Measurements from ENCODE around the gene ADAM15.

The ADAM15 gene

DNA sequence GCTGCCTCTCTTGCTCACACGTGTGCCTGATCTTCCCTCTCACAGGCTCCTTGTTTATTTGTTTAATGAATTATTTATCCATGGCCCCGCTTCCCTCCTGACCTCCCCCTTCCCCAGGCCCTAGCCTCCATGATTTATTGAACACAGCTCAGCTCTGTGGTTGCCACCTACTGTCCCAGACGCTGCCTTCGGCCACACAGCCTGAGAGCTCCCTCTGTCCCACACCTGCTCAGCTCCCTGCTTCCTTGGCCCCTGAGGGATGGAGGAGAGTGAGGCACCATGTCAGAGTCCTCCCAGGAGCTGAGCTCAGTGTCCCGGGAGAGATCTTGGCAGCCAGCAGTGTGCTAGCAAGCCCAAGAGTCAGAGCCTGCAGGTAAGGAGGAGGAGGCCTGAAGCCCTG is 24.4 kb downstream of the ADAM15 start (continued):
- TF ChIP-seq ZBTB11 (tag by site-specific recombination; conservative IDR thresholded peaks at IDR 0.05; ENCODE audit: low read depth) (no peak), ZNF785 (tag by site-specific recombination; IDR thresholded peaks at IDR 0.05) (no peak), ZBTB7A (tag by site-specific recombination; IDR thresholded peaks at IDR 0.05; ENCODE audit: low read depth) (no peak), ZNF707 (tag by site-specific recombination; IDR thresholded peaks at IDR 0.05) (no peak), ZNF202 (tag by site-specific recombination; IDR thresholded peaks at IDR 0.05; ENCODE audit: borderline replicate concordance) (no peak), KLF10 (tag by site-specific recombination; IDR thresholded peaks at IDR 0.05) (no peak), ZNF544 (tag by site-specific recombination; IDR thresholded peaks at IDR 0.05) (no peak), ZNF292 (tag by site-specific recombination; IDR thresholded peaks at IDR 0.05; ENCODE audit: borderline replicate concordance, low read depth) (no peak), ZNF558 (tag by site-specific recombination; IDR thresholded peaks at IDR 0.05) (no peak), GLIS1 (tag by site-specific recombination; IDR thresholded peaks at IDR 0.05) (peak; percentile 86), HIC1 (tag by site-specific recombination; IDR thresholded peaks at IDR 0.05) (no peak), ZNF366 (tag by site-specific recombination; conservative IDR thresholded peaks at IDR 0.05) (peak; percentile 41; the same call in 1 of the 2 replicates), PATZ1 (tag by site-specific recombination; IDR thresholded peaks at IDR 0.05) (peak; percentile 53; the same call in 1 of the 2 replicates), ZNF391 (tag by site-specific recombination; IDR thresholded peaks at IDR 0.05; ENCODE audit: borderline replicate concordance, low read depth) (no peak), ZFHX2 (tag by site-specific recombination; conservative IDR thresholded peaks at IDR 0.05) (0 out of 2 replicates have a peak, but pooled peaks have one; percentile 7), FEZF1 (tag by site-specific recombination; IDR thresholded peaks at IDR 0.05) (no peak), ZNF777 (tag by site-specific recombination; IDR thresholded peaks at IDR 0.05; ENCODE audit: borderline replicate concordance) (no peak), ZNF155 (tag by site-specific recombination; IDR thresholded peaks at IDR 0.05) (no peak), ZNF239 (tag by site-specific recombination; IDR thresholded peaks at IDR 0.05) (no peak)
- TF ChIP-seq, protein P1, sequence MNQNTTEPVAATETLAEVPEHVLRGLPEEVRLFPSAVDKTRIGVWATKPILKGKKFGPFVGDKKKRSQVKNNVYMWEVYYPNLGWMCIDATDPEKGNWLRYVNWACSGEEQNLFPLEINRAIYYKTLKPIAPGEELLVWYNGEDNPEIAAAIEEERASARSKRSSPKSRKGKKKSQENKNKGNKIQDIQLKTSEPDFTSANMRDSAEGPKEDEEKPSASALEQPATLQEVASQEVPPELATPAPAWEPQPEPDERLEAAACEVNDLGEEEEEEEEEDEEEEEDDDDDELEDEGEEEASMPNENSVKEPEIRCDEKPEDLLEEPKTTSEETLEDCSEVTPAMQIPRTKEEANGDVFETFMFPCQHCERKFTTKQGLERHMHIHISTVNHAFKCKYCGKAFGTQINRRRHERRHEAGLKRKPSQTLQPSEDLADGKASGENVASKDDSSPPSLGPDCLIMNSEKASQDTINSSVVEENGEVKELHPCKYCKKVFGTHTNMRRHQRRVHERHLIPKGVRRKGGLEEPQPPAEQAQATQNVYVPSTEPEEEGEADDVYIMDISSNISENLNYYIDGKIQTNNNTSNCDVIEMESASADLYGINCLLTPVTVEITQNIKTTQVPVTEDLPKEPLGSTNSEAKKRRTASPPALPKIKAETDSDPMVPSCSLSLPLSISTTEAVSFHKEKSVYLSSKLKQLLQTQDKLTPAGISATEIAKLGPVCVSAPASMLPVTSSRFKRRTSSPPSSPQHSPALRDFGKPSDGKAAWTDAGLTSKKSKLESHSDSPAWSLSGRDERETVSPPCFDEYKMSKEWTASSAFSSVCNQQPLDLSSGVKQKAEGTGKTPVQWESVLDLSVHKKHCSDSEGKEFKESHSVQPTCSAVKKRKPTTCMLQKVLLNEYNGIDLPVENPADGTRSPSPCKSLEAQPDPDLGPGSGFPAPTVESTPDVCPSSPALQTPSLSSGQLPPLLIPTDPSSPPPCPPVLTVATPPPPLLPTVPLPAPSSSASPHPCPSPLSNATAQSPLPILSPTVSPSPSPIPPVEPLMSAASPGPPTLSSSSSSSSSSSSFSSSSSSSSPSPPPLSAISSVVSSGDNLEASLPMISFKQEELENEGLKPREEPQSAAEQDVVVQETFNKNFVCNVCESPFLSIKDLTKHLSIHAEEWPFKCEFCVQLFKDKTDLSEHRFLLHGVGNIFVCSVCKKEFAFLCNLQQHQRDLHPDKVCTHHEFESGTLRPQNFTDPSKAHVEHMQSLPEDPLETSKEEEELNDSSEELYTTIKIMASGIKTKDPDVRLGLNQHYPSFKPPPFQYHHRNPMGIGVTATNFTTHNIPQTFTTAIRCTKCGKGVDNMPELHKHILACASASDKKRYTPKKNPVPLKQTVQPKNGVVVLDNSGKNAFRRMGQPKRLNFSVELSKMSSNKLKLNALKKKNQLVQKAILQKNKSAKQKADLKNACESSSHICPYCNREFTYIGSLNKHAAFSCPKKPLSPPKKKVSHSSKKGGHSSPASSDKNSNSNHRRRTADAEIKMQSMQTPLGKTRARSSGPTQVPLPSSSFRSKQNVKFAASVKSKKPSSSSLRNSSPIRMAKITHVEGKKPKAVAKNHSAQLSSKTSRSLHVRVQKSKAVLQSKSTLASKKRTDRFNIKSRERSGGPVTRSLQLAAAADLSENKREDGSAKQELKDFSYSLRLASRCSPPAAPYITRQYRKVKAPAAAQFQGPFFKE (tag by site-specific recombination; IDR thresholded peaks at IDR 0.05; ENCODE audit: borderline replicate concordance), result no peak
- TF ChIP-seq, protein P2, sequence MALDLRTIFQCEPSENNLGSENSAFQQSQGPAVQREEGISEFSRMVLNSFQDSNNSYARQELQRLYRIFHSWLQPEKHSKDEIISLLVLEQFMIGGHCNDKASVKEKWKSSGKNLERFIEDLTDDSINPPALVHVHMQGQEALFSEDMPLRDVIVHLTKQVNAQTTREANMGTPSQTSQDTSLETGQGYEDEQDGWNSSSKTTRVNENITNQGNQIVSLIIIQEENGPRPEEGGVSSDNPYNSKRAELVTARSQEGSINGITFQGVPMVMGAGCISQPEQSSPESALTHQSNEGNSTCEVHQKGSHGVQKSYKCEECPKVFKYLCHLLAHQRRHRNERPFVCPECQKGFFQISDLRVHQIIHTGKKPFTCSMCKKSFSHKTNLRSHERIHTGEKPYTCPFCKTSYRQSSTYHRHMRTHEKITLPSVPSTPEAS (tag by site-specific recombination; IDR thresholded peaks at IDR 0.05), result no peak

All from HEK293 (cell line).